Right lobe of liver (tissue), 6 donors: ENCODE measurements around the gene MAVS. TPM values are rescaled to one million over a fixed set of nuclear protein-coding genes. Genes with fewer than 3 reads are reported as not detected.
A peak's percentile ranks its signal among the peaks of the same experiment; 100 is the strongest.

Experiments used
- ATAC-seq, 4 donors: fragments of 200-7000 bp; cut with Tn5 transposase; one replicate each; pipeline ENCODE4 v1.9.1; 2020; ENCODE audit warnings: mild to moderate bottlenecking in 4 of 4, moderate library complexity in 4 of 4
- DNase-seq, 3 donors: peaks; one replicate each; pipeline ENCODE4 v3.0.0-alpha.2; 2020
- H3K27ac ChIP-seq, 3 donors: fragments of 200-600 bp; one replicate each; pipeline ENCODE4 v1.8.0; 2022
- H3K27me3 ChIP-seq, 2 donors: fragments of 200-600 bp; one replicate each; pipeline ENCODE4 v1.8.0; 2022
- H3K36me3 ChIP-seq, 4 donors: fragments of 200-600 bp; sonication (generic) in 1 of 4; one replicate each; pipeline versions ENCODE4 v1.5.1 to v1.8.0; 2017 to 2022; ENCODE audit warnings: control low read depth in 1 of 4
- H3K4me1 ChIP-seq, 4 donors: fragments of 200-600 bp; sonication (generic) in 1 of 4; one replicate each; pipeline versions ENCODE4 v1.5.1 to v1.8.0; 2017 to 2022; ENCODE audit warnings: control low read depth in 1 of 4
- H3K4me3 ChIP-seq, 3 donors: fragments of 200-600 bp; one replicate each; pipeline ENCODE4 v1.8.0; 2022
- H3K9me3 ChIP-seq, 4 donors: fragments of 200-600 bp; sonication (generic) in 1 of 4; one replicate each; pipeline versions ENCODE4 v1.5.1 to v1.8.0; 2017 to 2022; ENCODE audit warnings: control low read depth in 1 of 4
- POLR2A ChIP-seq: fragments of 450-650 bp; IDR thresholded peaks from one replicate; pipeline ENCODE4 v1.6.1; 2017; ENCODE audit warnings: antibody characterized with exemption, mild to moderate bottlenecking
- WGBS: methylation state at CpG from one replicate; pipeline ENCODE4 v1.1.6; 2018; ENCODE audit warnings: low coverage, low lambda C conversion rate; ENCODE audit not compliant: insufficient coverage; ENCODE audit errors: missing lambda C conversion rate; 5-methylcytosine and 5-hydroxymethylcytosine counted together
- intact Hi-C, 2 donors: fragments of 100-400 bp; cut with DNase I; formaldehyde crosslinking; loops; one replicate each; pipeline versions ENCODE4 v1.11.2 to v1.14.1; 2022
- total RNA-seq, 6 experiments: library from RNA; depleted of rRNA in 2 of 6; stranded (reverse); fragments of >200 nt in 2 of 6; fragmentation: NEBNext Ultra II Directional in 3 of 6; extraction: Animal tissue kit (Norgen Biotek cat#: 25700) in 3 of 6; gene quantifications; one replicate each; pipeline versions ENCODE4 v1.1.0 to v1.2.4, GENCODE V29; 2016 to 2023
- TF ChIP-seq, protein P1 (sequence below), 4 donors: fragments of 200-600 bp in 3 of 4; fragments of 450-650 bp in 1 of 4; IDR thresholded peaks; one replicate each; pipeline versions ENCODE4 v1.5.1 to v1.8.0; 2016 to 2022; ENCODE audit warnings: antibody characterized with exemption in 4 of 4, mild to moderate bottlenecking in 2 of 4
- donor health status: DM: no; HTN: yes; CAD: no.
- donor health status: DM: no; HTN: no; CAD: no.
- donor health status: DM: no; HTN: no; CAD: no.
- donor health status: DM: no; HTN: yes; CAD: no.
- donor health status: DM: no; HTN: yes; CAD: no.

The MAVS gene
- total RNA-seq, 6 experiments from 2014 or later: 10.1 to 20.4 (median 17.0) TPM

DNA sequence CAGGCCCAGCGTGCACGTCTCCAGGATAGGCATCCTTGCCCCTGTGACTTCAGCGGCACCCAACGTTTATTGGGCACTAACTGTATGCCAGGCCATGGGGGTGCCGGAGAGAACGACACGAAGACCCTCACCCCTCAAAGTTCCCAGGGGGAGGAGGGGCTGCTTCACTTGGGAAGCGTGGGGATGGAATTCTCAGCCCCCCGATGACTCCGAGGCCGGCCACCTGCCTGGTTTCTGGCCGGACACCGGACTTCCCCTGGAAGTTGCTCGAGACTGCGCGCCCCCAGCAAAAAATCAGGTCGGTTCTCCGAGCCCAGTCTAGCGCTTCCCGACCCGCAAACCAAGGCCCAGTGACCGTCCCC lies 275 bp upstream of the MAVS start:
- WGBS: 0% methylated on average over 7 of the region's 22 CpGs
- Histone ChIP-seq H3K27me3 (no peaks in the 10 kb centered on the region), H3K4me3 (peak overlapping the region; percentile 70 to 100 (median 81)), H3K4me1 (peaks cover 0 to 4% (median 0%) of the 10 kb centered on the region in 4 donors), H3K27ac (peak overlapping the region; percentile 90 to 94 (median 93)), H3K36me3 (no peaks in the 10 kb centered on the region), H3K9me3 (no peaks in the 10 kb centered on the region)
- ATAC-seq (no peak), DNase-seq (no peak)
- intact Hi-C loops: no loop called here
- TF ChIP-seq POLR2A: no peak
- TF ChIP-seq, protein P1, sequence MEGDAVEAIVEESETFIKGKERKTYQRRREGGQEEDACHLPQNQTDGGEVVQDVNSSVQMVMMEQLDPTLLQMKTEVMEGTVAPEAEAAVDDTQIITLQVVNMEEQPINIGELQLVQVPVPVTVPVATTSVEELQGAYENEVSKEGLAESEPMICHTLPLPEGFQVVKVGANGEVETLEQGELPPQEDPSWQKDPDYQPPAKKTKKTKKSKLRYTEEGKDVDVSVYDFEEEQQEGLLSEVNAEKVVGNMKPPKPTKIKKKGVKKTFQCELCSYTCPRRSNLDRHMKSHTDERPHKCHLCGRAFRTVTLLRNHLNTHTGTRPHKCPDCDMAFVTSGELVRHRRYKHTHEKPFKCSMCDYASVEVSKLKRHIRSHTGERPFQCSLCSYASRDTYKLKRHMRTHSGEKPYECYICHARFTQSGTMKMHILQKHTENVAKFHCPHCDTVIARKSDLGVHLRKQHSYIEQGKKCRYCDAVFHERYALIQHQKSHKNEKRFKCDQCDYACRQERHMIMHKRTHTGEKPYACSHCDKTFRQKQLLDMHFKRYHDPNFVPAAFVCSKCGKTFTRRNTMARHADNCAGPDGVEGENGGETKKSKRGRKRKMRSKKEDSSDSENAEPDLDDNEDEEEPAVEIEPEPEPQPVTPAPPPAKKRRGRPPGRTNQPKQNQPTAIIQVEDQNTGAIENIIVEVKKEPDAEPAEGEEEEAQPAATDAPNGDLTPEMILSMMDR (IDR thresholded peaks at IDR 0.05): no peak

- intact Hi-C loops: no loop called here
- TF ChIP-seq, protein P1 (IDR thresholded peaks at IDR 0.05): no peak
- no peak for TF ChIP-seq POLR2A
- Histone ChIP-seq H3K27me3 (no peaks in the 10 kb centered on the region), H3K27ac (peak overlapping the region; percentile 90 to 94 (median 93)), H3K4me1 (peaks cover 0 to 4% (median 0%) of the 10 kb centered on the region in 4 donors), H3K36me3 (no peaks in the 10 kb centered on the region), H3K4me3 (peak overlapping the region; percentile 70 to 100 (median 81)), H3K9me3 (no peaks in the 10 kb centered on the region)
- no peak for ATAC-seq
- no peak for DNase-seq
- WGBS: 5% methylated on average over 7 of the region's 8 CpGs
Observed at GRCh38 chr20:3847429-3847940, 851 bp downstream of the MAVS start.

DNA sequence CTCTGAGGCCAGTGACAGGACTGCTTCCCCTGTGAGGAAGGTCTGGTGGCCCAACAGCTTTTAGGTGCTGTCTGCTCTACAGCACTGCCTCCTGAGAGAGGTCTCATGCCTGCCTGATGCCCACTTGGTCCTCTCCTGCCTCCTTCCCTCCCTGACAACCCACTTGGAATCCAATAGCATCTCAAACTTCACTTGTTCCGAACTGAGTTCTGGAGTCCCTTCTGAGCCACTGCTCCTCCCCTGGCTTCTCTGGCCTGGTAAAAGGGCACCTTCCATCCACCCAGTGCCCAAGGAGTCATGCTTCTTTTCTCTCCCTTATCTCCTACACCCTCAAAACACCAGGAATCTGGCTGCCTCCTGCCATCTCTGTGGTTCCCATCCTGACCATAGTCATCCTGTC lies 1.9 kb downstream of the MAVS start:
- Histone ChIP-seq H3K27ac (no peak overlapping the region), H3K4me1 (peaks cover 0 to 4% (median 0%) of the 10 kb centered on the region in 4 donors), H3K4me3 (no peak overlapping the region), H3K36me3 (no peaks in the 10 kb centered on the region), H3K9me3 (no peaks in the 10 kb centered on the region), H3K27me3 (no peaks in the 10 kb centered on the region)
- intact Hi-C loops: no loop called here
- TF ChIP-seq, protein P1 (IDR thresholded peaks at IDR 0.05): no peak
- no peak for TF ChIP-seq POLR2A
- no peak for ATAC-seq
- no peak for DNase-seq
- no CpG with 5 or more reads among the region's 1 CpG for WGBS

DNA sequence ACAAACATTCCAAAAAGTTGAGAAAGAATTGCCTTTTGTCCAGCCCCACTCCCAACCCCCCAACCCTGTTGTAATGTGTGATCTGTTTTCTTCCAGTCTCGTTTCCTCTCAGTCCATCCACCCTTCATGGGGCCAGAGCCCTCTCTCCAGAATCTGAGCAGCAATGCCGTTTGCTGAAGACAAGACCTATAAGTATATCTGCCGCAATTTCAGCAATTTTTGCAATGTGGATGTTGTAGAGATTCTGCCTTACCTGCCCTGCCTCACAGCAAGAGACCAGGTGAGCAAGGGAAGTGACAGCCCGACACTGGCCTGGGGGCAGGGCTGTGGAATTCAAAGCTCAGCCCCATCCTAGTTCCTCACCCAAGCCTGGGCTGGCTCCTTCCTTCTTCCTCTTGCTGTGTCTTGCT lies 7.8 kb downstream of the MAVS start:
- DNase-seq (no peak), ATAC-seq (peak; percentile 39 to 70 (median 51))
- TF ChIP-seq, protein P1 (IDR thresholded peaks at IDR 0.05): no peak
- TF ChIP-seq POLR2A: no peak
- Histone ChIP-seq H3K9me3 (no peaks in the 10 kb centered on the region), H3K27me3 (no peaks in the 10 kb centered on the region), H3K4me3 (no peak overlapping the region), H3K36me3 (peaks cover 0 to 43% (median 10%) of the 10 kb centered on the region in 4 donors), H3K4me1 (peaks cover 0 to 5% (median 0%) of the 10 kb centered on the region in 4 donors), H3K27ac (no peak overlapping the region)
- intact Hi-C loops: no loop called here
- WGBS: 59% methylated on average over 3 of the region's 4 CpGs
